NCI-H460 (cell line): ENCODE measurements around the gene CAMK2D. TPM values are rescaled to one million over a fixed set of nuclear protein-coding genes. Genes with fewer than 3 reads are reported as not detected.
"Not testable (repeated sequence)": the region's sequence is repeated elsewhere in the genome, so short reads cannot be mapped to it uniquely, and the experiment has no call there.

ENCODE experiments used
- DNase-seq: peaks from one replicate; pipeline ENCODE4 v3.0.0-alpha.2; 2016; ENCODE audit warnings: low read depth; ENCODE audit errors: extremely low read depth
- total RNA-seq: library from RNA; depleted of rRNA; stranded (reverse); fragments of >200 nt; shearing (Covaris generic); gene quantifications from 2 replicates; pipeline ENCODE4 v1.2.3, GENCODE V29; 2014

CAMK2D gene
- total RNA-seq, 1 experiment from 2014 or later = 58.8 TPM

DNA sequence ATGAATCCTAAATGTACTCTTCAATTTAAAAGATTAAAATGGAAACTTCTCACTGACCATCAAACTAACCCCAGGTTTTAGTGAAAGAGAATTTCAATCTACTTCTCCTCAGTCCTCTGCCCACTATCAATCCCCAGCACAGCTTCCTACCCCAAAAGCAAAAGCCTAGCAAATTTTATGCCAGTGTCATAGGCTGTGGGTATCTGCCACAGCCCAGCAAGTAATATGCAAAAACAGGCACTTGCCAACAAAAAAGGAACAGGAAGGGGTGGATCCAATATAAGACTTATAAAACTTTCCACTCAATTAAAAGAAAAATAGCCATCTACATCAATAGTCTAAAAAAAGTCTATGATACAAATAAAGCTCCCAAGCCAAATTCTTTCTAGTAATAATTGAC lies 22.3 kb downstream of the CAMK2D start:
- DNase-seq = no peak

DNA sequence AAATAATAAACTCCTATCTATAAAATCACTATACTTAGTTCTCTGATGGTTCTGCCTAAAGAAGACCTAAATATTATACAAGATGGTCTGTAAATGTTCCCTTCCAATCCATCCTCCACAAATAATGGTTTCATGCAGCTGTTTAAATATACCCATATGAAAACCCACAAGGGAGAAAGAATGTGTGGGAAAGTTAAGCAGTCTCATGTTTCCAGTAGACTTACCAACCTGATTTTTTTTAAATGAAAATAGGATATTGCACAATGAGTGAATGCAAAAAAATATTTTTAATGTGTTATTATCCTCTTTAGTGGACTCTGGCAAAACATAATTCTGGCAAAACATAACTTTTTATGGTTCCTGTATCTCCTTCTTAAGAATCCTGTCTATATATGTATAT lies 23.3 kb downstream of the CAMK2D start:
- DNase-seq = no peak

DNA sequence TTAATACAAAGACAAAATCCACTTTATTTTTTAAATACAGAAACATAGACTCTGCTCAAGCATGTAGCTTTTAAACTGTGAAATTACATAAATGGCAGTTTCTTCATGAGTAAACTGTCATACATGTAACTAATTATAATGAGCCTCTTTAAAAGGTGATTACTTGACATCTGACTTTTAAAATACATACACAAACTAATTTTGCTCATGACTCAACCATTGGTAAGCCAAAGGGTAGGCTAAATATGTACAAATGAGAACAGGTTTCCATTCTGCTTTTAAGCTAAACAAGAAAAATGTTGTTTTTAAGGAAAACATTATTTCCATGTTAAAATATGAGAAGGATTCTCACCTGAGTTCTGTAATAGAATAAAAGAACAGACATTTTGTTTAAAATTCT lies 27.9 kb downstream of the CAMK2D start:
- DNase-seq = no peak

DNA sequence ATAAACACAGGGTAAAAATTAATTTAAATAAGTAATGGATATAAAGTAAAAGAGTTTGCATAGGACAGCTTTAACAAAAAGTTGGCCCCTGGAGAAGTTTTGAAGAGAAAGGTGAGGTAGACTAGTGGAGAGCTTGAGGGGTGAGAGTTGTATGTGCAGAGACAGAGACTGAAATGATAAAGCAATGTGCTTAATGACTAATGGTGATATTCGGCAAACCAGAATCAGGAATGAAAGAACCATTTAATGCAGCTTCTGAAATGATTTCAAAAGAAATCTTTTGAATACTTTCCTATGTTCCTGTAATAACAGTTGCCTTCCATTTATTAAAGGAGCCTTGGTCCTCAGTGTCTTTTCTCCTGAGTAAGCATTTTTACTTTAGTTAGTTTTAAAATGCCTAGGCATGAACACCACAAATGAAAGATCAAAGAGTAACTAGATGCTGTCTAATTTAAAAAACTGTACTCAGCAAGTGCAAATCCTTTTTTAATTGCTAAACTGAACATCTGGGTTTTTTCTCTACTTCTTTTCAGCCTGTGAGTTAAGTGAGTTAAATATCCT lies 28.5 kb downstream of the CAMK2D start:
- DNase-seq = no peak

DNA sequence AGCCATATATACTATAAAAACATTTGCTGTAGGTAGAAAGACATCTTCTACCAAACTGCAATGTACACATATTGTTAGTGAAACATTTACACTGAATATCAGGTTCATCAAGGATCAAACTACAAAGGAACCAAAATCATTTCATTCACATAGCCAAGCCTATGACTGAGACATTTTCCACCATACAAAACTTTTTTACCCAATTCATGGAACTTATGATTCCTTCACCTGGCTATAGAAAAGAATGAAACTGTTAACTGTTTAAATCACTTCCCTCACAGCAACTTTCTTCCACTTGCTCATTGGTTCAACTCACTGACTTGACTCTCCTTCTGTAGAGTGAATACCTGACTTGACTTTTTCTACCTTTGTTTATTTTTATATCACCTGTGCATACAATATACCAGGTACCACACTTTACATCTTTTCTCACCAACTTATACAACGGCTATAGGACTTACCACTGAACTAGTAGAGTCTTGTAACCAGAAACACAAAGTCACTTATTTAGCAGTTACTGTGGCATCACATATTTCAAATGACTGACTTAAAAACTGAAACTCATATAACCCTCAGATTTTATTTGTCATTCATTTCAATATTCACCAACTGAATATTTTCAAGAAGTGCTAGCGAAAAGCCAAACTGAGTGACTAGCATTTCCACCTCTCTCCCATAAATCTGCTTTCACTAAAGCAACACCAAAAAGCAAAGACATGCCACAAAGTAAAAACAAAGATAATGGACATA lies 30.9 kb downstream of the CAMK2D start:
- no peak for DNase-seq

DNA sequence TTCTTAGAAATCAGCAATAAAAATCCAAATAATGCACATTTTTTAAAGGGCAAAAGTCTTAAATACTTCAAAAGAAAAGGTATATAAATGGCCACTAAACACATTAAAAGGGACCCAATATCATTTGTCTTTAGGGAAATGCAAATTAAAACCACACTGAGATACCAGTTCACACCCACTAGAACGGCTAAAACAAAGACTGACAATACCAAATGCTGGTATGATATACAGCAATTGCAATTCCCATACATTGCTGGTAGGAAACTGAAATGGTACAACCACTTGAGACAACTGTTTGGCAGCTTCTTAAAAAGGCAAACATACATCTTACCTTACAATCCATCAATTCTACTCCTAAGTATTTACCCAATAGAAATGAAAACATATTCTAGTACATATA lies 33.7 kb downstream of the CAMK2D start:
- DNase-seq = no peak

DNA sequence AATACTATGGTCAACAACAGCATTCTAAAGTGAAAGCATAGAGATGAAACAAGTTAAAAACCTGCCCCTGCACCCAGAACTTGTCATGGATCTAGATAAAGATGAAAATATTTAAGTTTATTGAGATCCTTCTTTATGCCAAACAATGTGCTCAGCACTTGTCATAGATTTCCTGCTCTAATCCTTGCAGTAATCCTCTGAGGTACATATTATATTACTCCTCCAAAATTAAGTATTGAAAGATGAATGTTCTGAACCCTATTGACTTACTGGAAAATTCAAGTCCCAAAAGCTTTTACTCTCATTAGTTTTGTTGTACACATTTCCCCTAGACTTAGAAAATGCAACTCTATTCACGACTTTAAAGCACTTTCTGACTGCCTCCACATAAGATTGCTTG lies 35.6 kb downstream of the CAMK2D start:
- no peak for DNase-seq

DNA sequence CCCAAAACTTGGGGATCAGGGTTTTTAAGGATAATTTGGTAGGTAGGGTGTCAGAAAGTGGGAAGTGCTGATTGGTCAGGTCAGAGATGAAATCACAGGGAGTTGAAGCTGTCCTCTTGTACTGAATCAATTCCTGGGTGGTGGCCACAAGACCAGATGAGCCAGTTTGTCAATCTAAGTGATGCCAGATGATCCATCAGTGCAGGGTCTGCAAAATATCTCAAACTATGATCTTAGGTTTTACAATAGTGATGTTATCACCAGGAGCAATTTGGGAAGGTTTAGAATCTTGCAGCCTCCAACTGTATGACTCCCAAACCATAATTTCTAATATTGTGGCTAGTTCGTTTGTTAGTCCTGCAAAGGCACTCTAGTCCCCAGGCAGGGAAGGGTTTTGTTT lies 43.3 kb downstream of the CAMK2D start:
- DNase-seq = no peak

DNA sequence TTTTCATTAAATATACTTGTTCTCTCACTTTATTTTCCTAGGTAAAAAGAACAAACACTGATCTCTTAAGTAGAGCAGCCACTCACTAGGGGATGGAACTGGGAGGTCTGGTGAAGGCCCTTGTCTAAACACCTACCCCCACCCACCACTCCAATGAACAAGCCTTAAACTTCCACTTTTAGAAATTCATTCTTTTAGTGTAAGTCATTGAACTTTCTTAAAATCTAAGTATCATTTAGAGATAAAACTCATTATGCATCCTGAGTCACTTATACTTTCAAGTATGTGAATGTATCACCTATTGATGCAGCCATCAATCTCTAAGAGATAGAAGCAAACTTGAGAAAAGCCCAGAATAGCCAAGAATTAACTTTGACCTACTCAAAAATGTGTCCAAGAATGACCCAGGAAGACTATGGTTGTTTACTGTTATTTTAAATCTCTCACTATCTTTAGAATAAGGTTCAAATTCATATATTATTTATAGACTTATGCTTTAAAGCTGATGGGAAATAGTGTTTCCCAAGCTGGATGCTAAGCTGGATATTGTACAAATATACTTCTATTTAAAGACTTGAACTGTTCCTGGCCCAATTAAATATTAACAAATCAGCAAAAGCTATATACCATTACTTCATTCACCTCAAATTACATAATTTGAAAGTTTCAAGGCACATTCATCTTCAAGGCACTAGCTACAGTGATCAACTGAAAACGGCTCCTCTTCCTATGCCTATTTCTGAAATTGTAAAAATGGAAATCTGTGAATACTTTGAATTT lies 49.5 kb downstream of the CAMK2D start:
- no peak for DNase-seq

DNA sequence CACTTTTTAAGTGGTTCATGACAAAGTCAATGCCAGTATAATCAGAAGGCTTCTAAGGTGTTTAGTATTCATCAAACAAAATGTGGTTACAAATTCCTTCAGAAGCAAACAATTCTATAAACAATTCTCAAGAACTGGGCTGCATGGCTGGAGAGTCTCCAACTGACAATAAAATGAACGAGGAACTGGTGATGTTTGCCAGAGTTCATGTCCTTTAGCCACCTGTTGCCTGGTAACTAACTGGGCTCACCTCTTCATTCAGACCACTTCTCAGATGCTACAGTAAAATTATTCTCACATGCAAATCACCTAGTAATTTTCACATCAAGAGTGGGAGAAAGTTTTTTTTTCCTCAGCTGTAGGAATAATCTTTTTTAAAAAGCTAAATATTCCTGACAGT lies 53.3 kb downstream of the CAMK2D start:
- DNase-seq = no peak

DNA sequence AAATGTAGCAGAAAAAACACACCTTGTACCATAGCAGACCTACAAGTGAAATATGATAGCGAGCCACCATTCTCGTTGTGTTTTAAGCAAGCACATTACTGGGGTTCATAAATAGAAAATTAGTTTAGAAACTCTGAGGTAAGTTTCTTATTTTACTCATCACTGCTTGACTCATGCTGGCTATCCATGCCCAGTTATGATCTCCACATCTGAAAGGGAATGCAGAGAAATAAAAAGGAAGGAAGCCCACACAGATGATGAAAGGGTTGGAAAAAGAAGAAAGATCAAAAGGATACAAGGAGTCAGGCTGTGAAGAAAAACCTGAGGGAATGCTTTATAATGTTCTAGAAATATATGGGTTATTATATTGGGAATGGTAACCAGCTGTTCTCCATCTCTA lies 54.5 kb downstream of the CAMK2D start:
- DNase-seq = no peak

DNA sequence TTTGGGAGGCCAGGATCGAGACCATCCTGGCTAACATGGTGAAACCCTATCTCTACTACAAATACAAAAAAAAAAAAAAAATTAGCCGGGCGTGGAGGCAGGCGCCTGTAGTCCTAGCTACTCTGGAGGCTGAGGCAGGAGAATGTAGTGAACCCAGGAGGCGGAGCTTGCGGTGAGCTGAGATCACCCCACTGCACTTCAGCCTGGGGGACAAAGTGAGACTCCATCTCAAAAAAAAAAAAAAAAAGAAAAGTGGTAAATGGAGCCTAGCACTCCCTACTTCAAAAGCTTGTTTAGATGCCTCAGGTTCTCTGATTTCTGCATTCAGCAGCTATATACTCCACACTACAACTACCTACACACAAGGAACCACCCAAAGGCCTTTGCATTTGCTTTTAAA lies 56.4 kb downstream of the CAMK2D start:
- not testable (repeated sequence) for DNase-seq

DNA sequence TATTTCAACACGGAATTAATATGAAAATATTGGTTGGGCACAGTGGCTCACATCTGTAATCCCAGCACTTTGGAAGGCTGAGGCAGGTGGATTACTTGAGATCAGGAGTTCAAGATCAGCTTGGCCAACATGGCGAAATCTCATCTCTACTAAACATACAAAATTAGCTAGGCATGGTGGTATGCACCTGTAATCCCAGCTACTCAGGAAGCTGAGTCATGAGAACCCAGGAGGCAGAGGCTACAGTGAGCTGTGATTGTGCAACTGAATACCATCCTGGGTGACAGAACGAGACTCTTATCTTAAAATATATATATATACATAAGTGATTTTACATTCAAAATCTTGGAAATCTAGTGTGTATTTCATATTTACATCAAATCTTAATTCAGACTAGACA lies 58.9 kb downstream of the CAMK2D start:
- not testable (repeated sequence) for DNase-seq

DNA sequence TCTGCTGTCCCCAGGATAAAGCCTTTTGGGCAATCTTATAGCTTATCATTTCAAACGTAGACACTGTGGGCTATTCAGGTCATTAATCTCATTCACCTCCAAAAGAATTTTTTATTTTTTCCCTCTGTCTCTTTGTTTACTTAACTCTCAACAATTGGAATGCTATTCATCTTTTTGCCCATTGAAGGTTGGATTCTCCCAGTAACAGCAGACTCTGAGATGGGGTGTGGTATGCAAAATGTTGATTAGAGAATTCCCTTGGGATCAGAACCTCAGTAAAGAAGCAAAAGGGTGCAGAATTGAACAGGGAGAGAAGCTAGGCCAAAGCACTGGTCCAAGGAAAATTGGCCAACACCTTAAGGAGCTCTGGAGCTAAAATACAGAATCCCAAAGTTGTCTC lies 60.4 kb downstream of the CAMK2D start:
- no peak for DNase-seq

DNA sequence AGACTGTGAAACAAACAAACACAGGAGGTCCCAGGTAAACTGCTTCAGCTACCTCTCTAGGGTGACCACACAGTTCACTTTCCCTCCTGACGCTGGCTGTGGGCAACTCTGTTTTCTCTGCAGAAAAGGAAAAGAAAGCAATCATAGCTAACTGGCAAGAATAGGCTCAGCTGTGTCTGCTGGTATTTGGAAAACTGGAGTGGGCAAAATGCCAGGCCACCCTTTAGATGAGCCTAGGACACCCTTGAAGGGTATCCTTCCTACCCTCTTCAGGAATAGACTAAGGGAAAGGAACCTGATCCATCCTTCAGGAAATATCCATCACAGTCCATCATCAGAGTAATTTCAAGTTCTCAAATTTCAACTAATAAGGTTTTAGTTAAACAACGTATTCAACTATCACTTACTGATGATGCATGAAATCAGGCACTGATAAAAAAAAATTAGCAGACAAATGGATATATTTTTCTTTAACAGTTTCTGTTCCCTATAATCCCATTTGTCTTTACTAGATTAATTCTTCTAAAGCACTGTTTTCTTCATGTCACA lies 60.9 kb downstream of the CAMK2D start:
- no peak for DNase-seq

DNA sequence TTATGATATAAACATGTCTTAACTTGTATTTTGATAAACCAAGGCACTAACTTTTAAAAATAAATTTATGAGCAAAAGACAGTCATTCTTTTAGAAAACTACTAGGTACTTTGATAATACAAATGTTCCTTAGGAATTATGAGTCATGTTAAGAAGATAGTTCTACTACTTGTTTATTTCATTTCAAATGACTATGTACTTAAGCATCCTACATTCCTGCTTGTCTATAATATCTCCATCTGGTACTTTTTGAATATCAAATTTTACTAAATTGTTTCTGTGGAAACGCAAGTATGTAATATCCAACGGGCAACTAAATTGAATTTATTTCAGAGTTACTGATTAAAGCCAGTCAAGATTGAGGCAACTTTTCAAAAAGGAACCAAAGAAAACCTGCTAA lies 61.8 kb downstream of the CAMK2D start:
- no peak for DNase-seq

DNA sequence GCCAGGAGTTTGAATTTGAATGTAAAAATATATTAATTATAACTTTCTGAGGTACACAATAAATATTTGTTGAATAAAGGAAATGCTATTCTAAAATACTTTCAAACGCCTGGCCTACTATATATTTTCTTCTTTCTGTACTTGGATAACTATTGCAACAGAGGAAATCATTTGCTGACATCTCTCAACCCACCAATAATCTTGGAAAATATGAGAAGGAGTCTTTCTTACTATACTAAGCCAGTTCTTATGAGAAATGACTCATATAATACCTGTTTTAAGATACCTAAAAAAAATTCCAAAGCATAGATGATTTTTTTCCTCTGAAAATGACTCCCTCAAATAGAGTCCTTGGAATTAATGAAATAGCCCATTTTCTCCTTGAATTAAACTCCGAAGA lies 64.1 kb downstream of the CAMK2D start:
- DNase-seq = no peak

DNA sequence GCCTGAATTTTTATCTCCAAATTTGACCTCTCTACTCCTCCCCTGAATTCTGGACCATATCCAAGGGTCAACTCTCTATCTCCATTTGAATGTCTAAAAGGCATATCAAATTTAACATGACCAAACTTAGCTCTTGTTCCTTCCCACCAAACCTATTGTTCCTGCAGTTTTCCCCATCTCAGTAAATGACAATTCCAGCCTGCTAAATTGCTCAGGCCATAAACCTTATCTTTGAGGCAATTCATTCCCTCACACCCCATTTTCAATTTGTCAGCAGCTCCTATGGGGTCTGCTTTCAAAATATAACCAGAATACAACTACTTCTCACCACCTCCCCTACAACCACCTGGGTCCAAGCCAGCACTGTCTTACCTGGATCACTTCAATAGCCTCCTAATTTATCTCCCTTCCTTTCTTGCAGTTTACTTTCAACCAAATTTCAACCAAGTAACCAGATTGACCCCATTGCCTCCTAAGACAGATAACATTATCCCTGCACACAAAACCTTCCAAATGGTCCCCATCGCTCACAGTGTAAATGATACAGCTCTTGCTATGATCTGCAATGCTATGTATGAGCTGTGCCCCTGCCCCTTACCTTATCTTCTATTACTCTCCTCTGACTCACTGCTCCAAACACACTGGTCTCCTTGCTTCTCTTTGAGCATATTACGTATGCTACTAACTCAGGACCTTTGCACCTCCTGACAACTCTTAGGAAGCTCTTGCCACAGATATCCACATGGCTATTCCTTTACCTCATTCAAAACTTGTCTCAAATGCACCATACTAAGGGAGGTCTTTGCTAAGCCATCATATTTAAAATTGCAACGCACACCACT lies 66.0 kb downstream of the CAMK2D start:
- DNase-seq = no peak

DNA sequence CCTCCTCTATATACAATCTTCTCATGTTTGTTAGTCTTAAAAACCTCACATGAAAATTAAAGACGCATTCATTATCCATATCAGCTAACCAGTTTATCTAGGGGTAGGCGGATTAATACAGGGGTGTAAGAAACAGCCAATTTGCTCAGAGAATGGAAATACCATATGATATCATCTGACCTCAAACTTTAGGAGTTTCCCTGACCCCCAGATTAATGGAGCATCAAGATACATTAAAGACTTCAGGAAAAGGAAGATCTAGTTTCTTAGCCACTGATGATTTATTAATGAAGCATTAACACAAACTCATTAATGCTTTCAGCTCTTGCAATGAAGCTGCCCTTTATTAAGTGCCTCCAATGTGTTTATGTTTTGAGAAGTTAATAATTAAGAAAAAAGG lies 67.5 kb downstream of the CAMK2D start:
- DNase-seq = no peak

DNA sequence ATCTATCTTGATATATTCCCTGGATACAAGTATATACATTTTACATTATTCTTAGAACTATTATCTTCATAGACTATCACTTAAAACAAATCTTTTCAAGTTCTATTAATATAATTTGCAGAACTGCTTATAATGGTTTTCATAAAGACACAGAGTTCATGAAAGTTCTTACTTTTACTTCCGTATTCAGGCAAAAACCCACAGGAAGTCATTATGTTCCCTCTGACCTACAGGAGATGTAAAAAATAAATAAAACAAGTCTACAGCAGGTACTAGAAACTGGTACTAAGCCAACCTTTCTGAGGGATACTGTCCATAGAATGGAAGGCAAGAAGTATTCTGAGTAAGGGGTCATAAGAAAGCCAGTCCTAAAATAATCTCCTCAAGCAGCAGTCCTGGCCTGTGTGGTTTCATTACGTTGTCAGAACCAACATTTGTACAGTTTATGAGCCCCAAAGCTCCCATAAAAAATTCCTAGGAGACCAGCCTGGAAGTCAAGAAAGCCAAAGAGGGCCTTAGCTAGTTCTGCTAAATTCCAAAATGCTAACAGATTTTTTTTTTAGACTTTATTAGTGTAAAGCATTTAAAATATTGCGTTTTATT lies 68.6 kb downstream of the CAMK2D start:
- no peak for DNase-seq
